IMR-90 (cell line): ENCODE data around the gene HDGFL2. TPM values are rescaled to one million over a fixed set of nuclear protein-coding genes. Genes with fewer than 3 reads are reported as not detected.

Source experiments
- ATAC-seq: fragments of 200-7000 bp; cut with Tn5 transposase; 2 replicates; pipeline ENCODE4 v1.9.1; 2020; ENCODE audit warnings: low read depth, mild to moderate bottlenecking, moderate library complexity
- BruUV-seq: library from RNA; stranded (reverse); fragments of 400-500 nt; replicated peaks from 2 replicates; lab custom pipeline; 2021; lab: Mats Ljungman, UMichigan
- CTCF ChIA-PET: fragments of 300-600 bp; formaldehyde crosslinking; extraction: SDS; loops from one replicate; lab custom pipeline; 2021; ENCODE audit warnings: antibody characterized with exemption; lab: Yijun Ruan, JAX
- POLR2A ChIA-PET: fragments of 300-600 bp; sonication (Branson Sonifier 250); formaldehyde crosslinking; loops from one replicate; lab custom pipeline; 2022; ENCODE audit warnings: antibody characterized with exemption; ENCODE audit not compliant: unreplicated experiment; lab: Charles Lee
- DNase-seq: peaks from one replicate; pipeline ENCODE4 v3.0.0; 2013
- H2AFZ ChIP-seq: replicated peaks from 2 replicates; pipeline ENCODE3; 2013; ENCODE audit warnings: low read length, mild to moderate bottlenecking; ENCODE audit not compliant: poor library complexity
- H2AK5ac ChIP-seq: 2 replicates; pipeline ENCODE4 v1.6.1; 2013; ENCODE audit warnings: low read depth, low read length, inconsistent platforms
- H2AK9ac ChIP-seq: replicated peaks from 2 replicates; pipeline ENCODE3; 2013; ENCODE audit warnings: mild to moderate bottlenecking, low read depth, low read length, moderate library complexity; ENCODE audit not compliant: poor library complexity
- H2BK120ac ChIP-seq: 2 replicates; pipeline ENCODE4 v1.6.1; 2013; ENCODE audit warnings: low read depth, low read length, inconsistent platforms
- H2BK15ac ChIP-seq: 3 replicates; pipeline ENCODE4 v1.6.1; 2013; ENCODE audit warnings: low read depth, low read length, inconsistent platforms
- H2BK20ac ChIP-seq: 2 replicates; pipeline ENCODE4 v1.6.1; 2013; ENCODE audit warnings: low read depth, mild to moderate bottlenecking, inconsistent platforms, low read length, moderate library complexity
- H2BK5ac ChIP-seq: 2 replicates; pipeline ENCODE4 v1.6.1; 2013; ENCODE audit warnings: mild to moderate bottlenecking, low read depth, low read length, inconsistent platforms; ENCODE audit not compliant: poor library complexity, severe bottlenecking
- H3K14ac ChIP-seq: replicated peaks from 2 replicates; pipeline ENCODE4 v1.6.1; 2013; ENCODE audit warnings: low read depth, low read length, inconsistent platforms
- H3K18ac ChIP-seq: 2 replicates; pipeline ENCODE4 v1.6.1; 2013; ENCODE audit warnings: low read depth, low read length, control low read depth
- H3K23ac ChIP-seq: 2 replicates; pipeline ENCODE4 v1.6.1; 2013; ENCODE audit warnings: low read depth, low read length, inconsistent platforms
- H3K27ac ChIP-seq: 2 replicates; pipeline ENCODE4 v1.5.1; 2013; ENCODE audit warnings: mild to moderate bottlenecking, control low read depth, low read length; ENCODE audit not compliant: insufficient read depth
- H3K27me3 ChIP-seq: 2 replicates; pipeline ENCODE4 v1.6.1; 2013; ENCODE audit warnings: low read length; ENCODE audit not compliant: control insufficient read depth, insufficient read depth
- H3K36me3 ChIP-seq: 2 replicates; pipeline ENCODE4 v1.6.1; 2013; ENCODE audit warnings: low read length, mixed read lengths; ENCODE audit not compliant: control insufficient read depth, insufficient read depth
- H3K4ac ChIP-seq: 2 replicates; pipeline ENCODE4 v1.6.1; 2013; ENCODE audit warnings: low read depth, low read length, inconsistent platforms
- H3K4me1 ChIP-seq: 2 replicates; pipeline ENCODE4 v1.6.1; 2013; ENCODE audit warnings: low read length, mixed read lengths; ENCODE audit not compliant: control insufficient read depth, insufficient read depth
- H3K4me2 ChIP-seq: 2 replicates; pipeline ENCODE4 v1.6.1; 2013; ENCODE audit warnings: low read depth, mild to moderate bottlenecking, control low read depth, low read length, moderate library complexity
- H3K4me3 ChIP-seq: 2 replicates; pipeline ENCODE4 v1.5.1; 2013; ENCODE audit warnings: low read depth, mild to moderate bottlenecking, control low read depth, low read length, moderate library complexity; ENCODE audit not compliant: insufficient read depth
- H3K56ac ChIP-seq: 2 replicates; pipeline ENCODE4 v1.6.1; 2013; ENCODE audit warnings: low read length, inconsistent platforms; ENCODE audit not compliant: insufficient read depth; ENCODE audit errors: extremely low read depth
- H3K79me1 ChIP-seq, 2 experiments: 2 replicates each; pipeline ENCODE4 v1.6.1; 2013; ENCODE audit warnings: low read length in 2 of 2, inconsistent platforms in 1 of 2, low read depth in 1 of 2
- H3K9ac ChIP-seq: 2 replicates; pipeline ENCODE4 v1.6.1; 2013; ENCODE audit warnings: low read depth, low read length, control low read depth
- H3K9me1 ChIP-seq: 2 replicates; pipeline ENCODE4 v1.6.1; 2013; ENCODE audit warnings: low read length, inconsistent platforms; ENCODE audit not compliant: insufficient read depth
- H3K9me3 ChIP-seq: 2 replicates; pipeline ENCODE4 v1.6.1; 2013; ENCODE audit warnings: low read length; ENCODE audit not compliant: control insufficient read depth, insufficient read depth
- H4K20me1 ChIP-seq: 2 replicates; pipeline ENCODE4 v1.6.1; 2013; ENCODE audit warnings: low read length, inconsistent platforms; ENCODE audit not compliant: insufficient read depth
- H4K5ac ChIP-seq: 2 replicates; pipeline ENCODE4 v1.6.1; 2013; ENCODE audit warnings: mild to moderate bottlenecking, low read depth, low read length, control low read depth
- H4K8ac ChIP-seq, 2 experiments: 2 replicates each; pipeline ENCODE4 v1.6.1; 2013; ENCODE audit warnings: low read depth in 2 of 2, low read length in 2 of 2, control low read depth in 1 of 2, inconsistent platforms in 1 of 2
- H4K91ac ChIP-seq: 2 replicates; pipeline ENCODE4 v1.6.1; 2013; ENCODE audit warnings: low read depth, low read length, inconsistent platforms; ENCODE audit not compliant: insufficient read depth
- BHLHE40 ChIP-seq: fragments of 150-350 bp; IDR thresholded peaks from 2 replicates; pipeline ENCODE4 v1.6.1; 2016; ENCODE audit warnings: mild to moderate bottlenecking, low read depth, low read length
- FOS ChIP-seq: fragments of 150-350 bp; IDR thresholded peaks from 2 replicates; pipeline ENCODE4 v1.6.1; 2016; ENCODE audit warnings: low read depth, low read length
- MXI1 ChIP-seq: IDR thresholded peaks from 2 replicates; pipeline ENCODE4 v1.6.1; 2012; ENCODE audit warnings: low read depth, mild to moderate bottlenecking, low read length, moderate library complexity, borderline replicate concordance
- WGBS, 2 experiments: methylation state at CpG; one replicate each; pipeline versions ENCODE4 v1.1.5 to v1.1.7; 2013; ENCODE audit warnings: missing lambda C conversion rate in 2 of 2; ENCODE audit not compliant: insufficient read length in 1 of 2; ENCODE audit errors: extremely low coverage in 2 of 2; 5-methylcytosine and 5-hydroxymethylcytosine counted together
- dilution Hi-C: fragments of 300-500 bp; cut with HindIII; formaldehyde crosslinking; loops from one replicate; pipeline ENCODE4 v1.14.3; 2018; ENCODE audit warnings: low sequenced_read_pairs; ENCODE audit not compliant: unreplicated experiment
- in situ Hi-C: fragments of 300-500 bp; cut with MboI; formaldehyde crosslinking; loops from 3 replicates; pipeline ENCODE4 v1.14.3; 2019; ENCODE audit warnings: low sequenced_read_pairs, inconsistent platforms, mixed read lengths
- intact Hi-C: fragments of 100-400 bp; cut with micrococcal nuclease; formaldehyde crosslinking; loops from 2 replicates; pipeline ENCODE4 v1.10.0; 2022
- polyA plus RNA-seq, 3 experiments: library from polyadenylated mRNA; depleted of rRNA; stranded (reverse); fragments of >200 nt; gene quantifications; 2 replicates each; pipeline ENCODE4 v1.2.3, GENCODE V29; 2012; ENCODE audit warnings: low replicate concordance in 1 of 3
- total RNA-seq: library from RNA; depleted of rRNA; stranded (reverse); fragments of >200 nt; gene quantifications from 2 replicates; pipeline ENCODE4 v1.2.3, GENCODE V29; 2012
- TF ChIP-seq, protein P1 (sequence below): fragments of 150-350 bp; IDR thresholded peaks from 2 replicates; pipeline ENCODE4 v1.6.1; 2017; ENCODE audit warnings: mild to moderate bottlenecking, antibody characterized with exemption, low read length, low read depth

The HDGFL2 gene
- total and polyA plus RNA-seq, 2 of the 4 experiments (the other 2 are of a cell fraction), result 35.8 to 48.5 TPM

DNA sequence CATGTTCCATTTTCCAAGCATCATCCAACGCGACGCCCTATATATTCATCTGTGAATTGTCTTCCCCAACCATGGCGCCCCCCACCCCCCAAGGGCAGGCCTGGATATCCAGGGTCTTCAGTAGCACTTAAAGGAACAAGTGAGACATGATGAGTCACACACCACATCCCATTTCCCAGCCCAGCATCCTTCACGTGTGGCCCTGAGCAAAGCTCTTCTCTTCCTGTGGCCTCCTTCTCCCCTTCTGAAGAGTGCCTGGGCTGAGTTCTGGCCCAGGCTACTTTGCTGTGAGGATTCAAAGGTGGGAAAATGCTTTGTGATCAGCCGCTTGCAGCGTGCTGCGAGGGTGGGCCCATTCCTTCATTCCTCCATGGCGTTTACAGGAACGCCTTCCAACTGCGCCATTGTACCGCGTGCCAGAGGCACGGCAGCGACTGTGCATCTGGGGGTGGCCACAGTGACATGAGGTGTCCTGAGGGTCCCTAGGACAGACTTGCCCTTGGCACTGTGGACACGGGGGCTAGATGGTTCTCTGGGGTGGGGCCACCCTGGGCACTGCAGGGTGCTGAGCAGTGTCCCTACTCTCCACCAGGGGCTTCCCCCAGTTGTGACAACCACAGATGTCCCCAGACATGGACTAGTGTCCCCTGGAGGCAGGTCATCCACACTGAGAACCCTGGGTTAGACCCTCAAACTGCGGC lies 34.5 kb downstream of the HDGFL2 start:
- H2BK20ac ChIP-seq, result no peak overlapping the region
- intact Hi-C loops, result no loop called here
- in situ Hi-C loops, result no loop called here
- 0 out of 2 replicates have a peak overlapping the region, but pooled peaks have one; percentile 2 for H2BK120ac ChIP-seq
- H3K4me1 ChIP-seq, result peaks cover 4% of the 10 kb centered on the region
- peaks cover 8% of the 10 kb centered on the region; the same call in 1 of the 2 replicates for H3K9me1 ChIP-seq
- no peak overlapping the region for H3K9ac ChIP-seq
- no peaks in the 10 kb centered on the region for H3K9me3 ChIP-seq
- H2AFZ ChIP-seq, result peak overlapping the region; percentile 34
- no peak overlapping the region for H2BK5ac ChIP-seq
- peak overlapping the region; percentile 31; the same call in 1 of the 2 replicates for H3K14ac ChIP-seq
- H4K8ac ChIP-seq, result peak overlapping the region in 1 of 2 experiments; percentile 27; a peak in 1 of 4 replicates
- peak overlapping the region; percentile 93; the same call in 1 of the 2 replicates for H2AK5ac ChIP-seq
- dilution Hi-C loops, result no loop called here
- H3K4me3 ChIP-seq, result no peak overlapping the region
- peaks cover 0 to 8% of the 10 kb centered on the region in 2 experiments; a peak in 1 of 4 replicates for H3K79me1 ChIP-seq
- H3K56ac ChIP-seq, result no peak overlapping the region
- no peak overlapping the region for H3K23ac ChIP-seq
- peak overlapping the region; percentile 50; the same call in 1 of the 2 replicates for H3K4ac ChIP-seq
- no peaks in the 10 kb centered on the region for H3K27me3 ChIP-seq
- H4K20me1 ChIP-seq, result no peaks in the 10 kb centered on the region
- peaks cover 33% of the 10 kb centered on the region for H3K36me3 ChIP-seq
- H3K27ac ChIP-seq, result peak overlapping the region; percentile 22; the same call in 1 of the 2 replicates
- H3K18ac ChIP-seq, result no peak overlapping the region
- WGBS, 2 experiments, result 89% methylated on average over 10 of the region's 17 CpGs; no CpG with 5 or more reads in 1 of the 2 experiments
- DNase-seq (peak; percentile 80), ATAC-seq (peak; percentile 60)
- H2AK9ac ChIP-seq, result peak overlapping the region; percentile 21
- ChIA-PET POLR2A (no interaction called here), CTCF (no interaction called here)
- H2BK15ac ChIP-seq, result no peak overlapping the region
- no peak overlapping the region for H4K5ac ChIP-seq
- H3K4me2 ChIP-seq, result no peak overlapping the region
- TF ChIP-seq MXI1 (no peak), BHLHE40 (peak; percentile 62; the same call in 1 of the 2 replicates), FOS (peak; percentile 33; the same call in 1 of the 2 replicates)
- TF ChIP-seq, protein P1, sequence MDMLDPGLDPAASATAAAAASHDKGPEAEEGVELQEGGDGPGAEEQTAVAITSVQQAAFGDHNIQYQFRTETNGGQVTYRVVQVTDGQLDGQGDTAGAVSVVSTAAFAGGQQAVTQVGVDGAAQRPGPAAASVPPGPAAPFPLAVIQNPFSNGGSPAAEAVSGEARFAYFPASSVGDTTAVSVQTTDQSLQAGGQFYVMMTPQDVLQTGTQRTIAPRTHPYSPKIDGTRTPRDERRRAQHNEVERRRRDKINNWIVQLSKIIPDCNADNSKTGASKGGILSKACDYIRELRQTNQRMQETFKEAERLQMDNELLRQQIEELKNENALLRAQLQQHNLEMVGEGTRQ, result peak; percentile 68
- H4K91ac ChIP-seq, result no peak overlapping the region
- no TSS peak for BruUV-seq
